NB4 (cell line): ENCODE results near the gene TCHP.

ENCODE experiments used
- MAX ChIP-seq: IDR thresholded peaks from 2 replicates; pipeline ENCODE4 v1.6.1; 2011; ENCODE audit warnings: low read depth, low read length
- MYC ChIP-seq: IDR thresholded peaks from 2 replicates; pipeline ENCODE4 v1.6.1; 2011; ENCODE audit warnings: low read depth, low read length
- POLR2A ChIP-seq: IDR thresholded peaks from 2 replicates; pipeline ENCODE4 v1.6.1; 2011; ENCODE audit warnings: mild to moderate bottlenecking; ENCODE audit not compliant: insufficient read length; ENCODE audit errors: extremely low read depth
- TF ChIP-seq, protein P1 (sequence below): IDR thresholded peaks from one replicate; pipeline ENCODE4 v1.5.1; 2012; ENCODE audit warnings: low read depth, low read length

DNA sequence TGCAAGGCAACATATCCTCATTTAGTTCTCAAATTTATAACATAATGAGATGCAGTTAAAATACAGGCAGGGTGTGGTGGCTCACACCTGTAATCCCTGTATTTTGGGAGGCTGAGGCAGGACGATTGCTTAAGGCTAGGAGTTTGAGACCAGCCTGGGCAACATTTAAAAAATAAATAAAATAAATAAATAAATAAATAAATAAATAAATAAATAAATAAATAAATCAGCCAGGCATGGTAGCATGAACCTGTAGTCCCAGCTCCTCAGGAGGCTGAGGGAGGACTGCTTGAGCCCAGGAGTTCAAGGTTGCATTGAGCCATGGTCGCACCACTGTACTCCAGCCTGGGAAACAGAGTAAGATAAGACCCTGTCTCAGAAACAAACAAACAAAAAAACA is 39.4 kb downstream of the TCHP start:
- TF ChIP-seq MAX (no peak), POLR2A (no peak), MYC (no peak)
- TF ChIP-seq, protein P1, sequence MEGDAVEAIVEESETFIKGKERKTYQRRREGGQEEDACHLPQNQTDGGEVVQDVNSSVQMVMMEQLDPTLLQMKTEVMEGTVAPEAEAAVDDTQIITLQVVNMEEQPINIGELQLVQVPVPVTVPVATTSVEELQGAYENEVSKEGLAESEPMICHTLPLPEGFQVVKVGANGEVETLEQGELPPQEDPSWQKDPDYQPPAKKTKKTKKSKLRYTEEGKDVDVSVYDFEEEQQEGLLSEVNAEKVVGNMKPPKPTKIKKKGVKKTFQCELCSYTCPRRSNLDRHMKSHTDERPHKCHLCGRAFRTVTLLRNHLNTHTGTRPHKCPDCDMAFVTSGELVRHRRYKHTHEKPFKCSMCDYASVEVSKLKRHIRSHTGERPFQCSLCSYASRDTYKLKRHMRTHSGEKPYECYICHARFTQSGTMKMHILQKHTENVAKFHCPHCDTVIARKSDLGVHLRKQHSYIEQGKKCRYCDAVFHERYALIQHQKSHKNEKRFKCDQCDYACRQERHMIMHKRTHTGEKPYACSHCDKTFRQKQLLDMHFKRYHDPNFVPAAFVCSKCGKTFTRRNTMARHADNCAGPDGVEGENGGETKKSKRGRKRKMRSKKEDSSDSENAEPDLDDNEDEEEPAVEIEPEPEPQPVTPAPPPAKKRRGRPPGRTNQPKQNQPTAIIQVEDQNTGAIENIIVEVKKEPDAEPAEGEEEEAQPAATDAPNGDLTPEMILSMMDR = no peak
